ENCODE results near the gene CHCHD10. TPM values are rescaled to one million over a fixed set of nuclear protein-coding genes. Genes with fewer than 3 reads are reported as not detected.
A peak's percentile ranks its signal among the peaks of the same experiment; 100 is the strongest.

The CHCHD10 gene
- total and polyA plus RNA-seq, 2 of the 13 experiments (the other 11 are each of a cell fraction or from before 2014, with no cell fraction given) = 37.0 to 62.8 TPM

DNA sequence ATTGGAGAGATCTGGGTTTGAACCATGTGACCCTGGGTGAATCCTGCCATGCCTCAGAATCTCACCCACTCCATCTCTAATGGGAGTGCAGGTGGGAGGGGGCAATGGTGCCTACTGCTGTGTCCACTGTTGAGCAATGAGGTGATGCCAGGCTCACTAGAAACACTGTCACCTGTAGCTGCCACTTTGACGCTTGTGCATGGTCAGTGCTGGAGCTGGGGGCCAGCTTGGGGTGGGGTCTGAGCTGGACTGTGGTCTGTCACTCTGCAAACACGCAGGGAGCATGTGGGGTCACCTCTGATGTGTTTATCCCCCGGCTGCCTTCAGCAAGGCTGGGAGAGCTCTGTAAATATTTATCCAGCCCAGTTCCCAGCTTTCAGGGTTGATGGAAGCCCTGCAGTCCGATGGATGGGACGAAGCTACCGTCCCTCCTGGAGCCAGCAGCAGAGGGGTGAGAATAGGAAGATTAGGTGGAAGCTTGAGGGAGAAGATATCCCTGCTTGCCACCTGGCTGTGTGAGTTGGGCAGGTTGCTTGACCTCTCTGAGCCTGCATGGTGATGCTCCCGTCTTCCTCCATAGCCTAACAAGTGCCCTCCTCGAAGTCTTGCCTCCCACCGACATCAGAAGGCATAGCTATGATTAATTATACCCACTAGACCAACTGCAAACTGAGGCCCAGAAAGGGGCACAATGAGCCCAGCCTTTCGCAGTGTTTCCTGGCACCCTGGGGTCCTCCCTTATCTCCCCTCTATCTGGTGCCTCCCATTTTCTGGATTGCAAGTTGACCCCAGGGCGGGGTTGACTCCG is 6.5 kb upstream of the CHCHD10 start (continued):
- peak; percentile 71; the same call in 1 of the 2 replicates for TF ChIP-seq HMGXB3 (CRISPR knock-in tag; IDR thresholded peaks at IDR 0.05; ENCODE audit: borderline replicate concordance)
- TF ChIP-seq CEBPG (CRISPR knock-in tag; IDR thresholded peaks at IDR 0.05) = peak; percentile 76
- no peak for TF ChIP-seq ZNF354B (CRISPR knock-in tag; IDR thresholded peaks at IDR 0.05)
- TF ChIP-seq ZNF362 (CRISPR knock-in tag; IDR thresholded peaks at IDR 0.05; ENCODE audit: borderline replicate concordance) = peak; percentile 59; the same call in 1 of the 2 replicates
- no peak for TF ChIP-seq BCL3 (CRISPR knock-in tag; IDR thresholded peaks at IDR 0.05)
- TF ChIP-seq, protein P1, sequence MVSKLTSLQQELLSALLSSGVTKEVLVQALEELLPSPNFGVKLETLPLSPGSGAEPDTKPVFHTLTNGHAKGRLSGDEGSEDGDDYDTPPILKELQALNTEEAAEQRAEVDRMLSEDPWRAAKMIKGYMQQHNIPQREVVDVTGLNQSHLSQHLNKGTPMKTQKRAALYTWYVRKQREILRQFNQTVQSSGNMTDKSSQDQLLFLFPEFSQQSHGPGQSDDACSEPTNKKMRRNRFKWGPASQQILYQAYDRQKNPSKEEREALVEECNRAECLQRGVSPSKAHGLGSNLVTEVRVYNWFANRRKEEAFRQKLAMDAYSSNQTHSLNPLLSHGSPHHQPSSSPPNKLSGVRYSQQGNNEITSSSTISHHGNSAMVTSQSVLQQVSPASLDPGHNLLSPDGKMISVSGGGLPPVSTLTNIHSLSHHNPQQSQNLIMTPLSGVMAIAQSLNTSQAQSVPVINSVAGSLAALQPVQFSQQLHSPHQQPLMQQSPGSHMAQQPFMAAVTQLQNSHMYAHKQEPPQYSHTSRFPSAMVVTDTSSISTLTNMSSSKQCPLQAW (CRISPR knock-in tag; IDR thresholded peaks at IDR 0.05) = peak; percentile 74
- peak; percentile 84 for TF ChIP-seq MAX (IDR thresholded peaks at IDR 0.05)
- peak; percentile 27; the same call in 1 of the 2 replicates for TF ChIP-seq MYC (CRISPR knock-in tag; IDR thresholded peaks at IDR 0.05; ENCODE audit: borderline replicate concordance)
- no peak for TF ChIP-seq SAFB2 (CRISPR knock-in tag; IDR thresholded peaks at IDR 0.05; ENCODE audit: borderline replicate concordance, low read depth)
- peak; percentile 91 for TF ChIP-seq MEIS2 (CRISPR knock-in tag; IDR thresholded peaks at IDR 0.05)
- TF ChIP-seq HNRNPUL1 (IDR thresholded peaks at IDR 0.05; ENCODE audit: low read depth, low read length) = no peak
- TF ChIP-seq HHEX (CRISPR knock-in tag; IDR thresholded peaks at IDR 0.05) = peak; percentile 72; the same call in 1 of the 2 replicates
- TF ChIP-seq RNF2 (conservative IDR thresholded peaks at IDR 0.05; ENCODE audit: low read depth) = no peak
- peak; percentile 78 for TF ChIP-seq SOX5 (CRISPR knock-in tag; IDR thresholded peaks at IDR 0.05; ENCODE audit: borderline replicate concordance)
- TF ChIP-seq ZNF777 (CRISPR knock-in tag; IDR thresholded peaks at IDR 0.05) = no peak
- TF ChIP-seq GFI1 (CRISPR knock-in tag; IDR thresholded peaks at IDR 0.05; ENCODE audit: borderline replicate concordance) = peak; percentile 79
- TF ChIP-seq, protein P2, sequence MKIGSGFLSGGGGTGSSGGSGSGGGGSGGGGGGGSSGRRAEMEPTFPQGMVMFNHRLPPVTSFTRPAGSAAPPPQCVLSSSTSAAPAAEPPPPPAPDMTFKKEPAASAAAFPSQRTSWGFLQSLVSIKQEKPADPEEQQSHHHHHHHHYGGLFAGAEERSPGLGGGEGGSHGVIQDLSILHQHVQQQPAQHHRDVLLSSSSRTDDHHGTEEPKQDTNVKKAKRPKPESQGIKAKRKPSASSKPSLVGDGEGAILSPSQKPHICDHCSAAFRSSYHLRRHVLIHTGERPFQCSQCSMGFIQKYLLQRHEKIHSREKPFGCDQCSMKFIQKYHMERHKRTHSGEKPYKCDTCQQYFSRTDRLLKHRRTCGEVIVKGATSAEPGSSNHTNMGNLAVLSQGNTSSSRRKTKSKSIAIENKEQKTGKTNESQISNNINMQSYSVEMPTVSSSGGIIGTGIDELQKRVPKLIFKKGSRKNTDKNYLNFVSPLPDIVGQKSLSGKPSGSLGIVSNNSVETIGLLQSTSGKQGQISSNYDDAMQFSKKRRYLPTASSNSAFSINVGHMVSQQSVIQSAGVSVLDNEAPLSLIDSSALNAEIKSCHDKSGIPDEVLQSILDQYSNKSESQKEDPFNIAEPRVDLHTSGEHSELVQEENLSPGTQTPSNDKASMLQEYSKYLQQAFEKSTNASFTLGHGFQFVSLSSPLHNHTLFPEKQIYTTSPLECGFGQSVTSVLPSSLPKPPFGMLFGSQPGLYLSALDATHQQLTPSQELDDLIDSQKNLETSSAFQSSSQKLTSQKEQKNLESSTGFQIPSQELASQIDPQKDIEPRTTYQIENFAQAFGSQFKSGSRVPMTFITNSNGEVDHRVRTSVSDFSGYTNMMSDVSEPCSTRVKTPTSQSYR (CRISPR knock-in tag; IDR thresholded peaks at IDR 0.05; ENCODE audit: borderline replicate concordance) = peak; percentile 56; the same call in 1 of the 2 replicates
